Activated naive CD4-positive, alpha-beta T cell (primary cell): ENCODE results near the gene CXCL16.

Experiments used
- DNase-seq, 4 experiments: peaks; one replicate each; lab custom pipeline; 2025; lab: John Stamatoyannopoulos, UW

The CXCL16 gene, protein sequence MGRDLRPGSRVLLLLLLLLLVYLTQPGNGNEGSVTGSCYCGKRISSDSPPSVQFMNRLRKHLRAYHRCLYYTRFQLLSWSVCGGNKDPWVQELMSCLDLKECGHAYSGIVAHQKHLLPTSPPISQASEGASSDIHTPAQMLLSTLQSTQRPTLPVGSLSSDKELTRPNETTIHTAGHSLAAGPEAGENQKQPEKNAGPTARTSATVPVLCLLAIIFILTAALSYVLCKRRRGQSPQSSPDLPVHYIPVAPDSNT

DNA sequence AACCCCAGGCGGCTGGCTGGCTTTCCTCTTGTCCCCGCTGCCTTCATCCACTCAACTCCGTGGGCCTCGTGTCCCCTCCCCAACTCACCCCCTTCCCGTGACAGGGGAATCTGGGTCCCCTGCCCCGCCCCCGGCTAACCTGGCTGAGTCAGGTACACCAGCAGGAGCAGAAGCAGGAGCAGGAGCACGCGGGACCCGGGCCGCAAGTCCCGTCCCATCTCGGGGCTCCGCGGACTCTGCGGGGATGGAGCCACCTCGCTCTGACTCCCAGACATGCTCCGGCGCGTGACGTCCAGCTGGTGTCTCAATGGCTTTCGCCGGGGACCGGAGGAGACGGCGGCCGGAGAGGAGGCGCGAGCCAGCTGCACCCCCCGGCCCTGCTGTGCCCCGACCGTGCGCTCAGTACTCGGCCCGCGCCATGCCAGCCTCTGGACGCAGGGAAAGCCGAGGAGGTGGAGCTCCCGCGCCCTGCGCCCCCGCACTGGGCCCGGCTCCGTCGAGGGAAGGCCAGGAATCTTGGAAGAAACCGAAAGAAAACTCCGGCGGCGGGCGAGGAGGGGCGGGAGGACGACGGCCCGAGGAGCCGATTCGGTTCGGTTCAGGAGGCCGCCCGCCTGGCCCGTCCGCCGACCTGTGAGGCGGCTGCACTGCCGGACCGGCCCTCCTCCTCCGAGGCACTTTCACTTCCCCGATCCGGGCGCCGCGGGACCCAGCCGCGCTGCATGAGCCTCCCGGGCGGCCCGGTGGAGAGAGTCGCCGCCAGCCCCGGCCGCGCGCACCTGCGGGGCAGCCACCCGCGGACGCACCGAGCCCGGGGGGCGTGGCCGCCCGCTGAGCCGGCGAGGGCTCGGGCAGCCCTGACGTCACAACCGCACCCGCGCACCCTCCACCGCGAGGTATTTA is at the start of gene CXCL16, which contains the start of gene ZMYND15:
Gene CXCL16 (minus strand): TSS at position 807 of the 903 bp plus-strand sequence. CDS start 589 bp downstream, at position 218.
Gene ZMYND15 (plus strand): TSS at position 712 of the 903 bp plus-strand sequence. CDS start 716 bp downstream, outside the sequence.
- DNase-seq: peak in 1 of 4 experiments; percentile 45

DNA sequence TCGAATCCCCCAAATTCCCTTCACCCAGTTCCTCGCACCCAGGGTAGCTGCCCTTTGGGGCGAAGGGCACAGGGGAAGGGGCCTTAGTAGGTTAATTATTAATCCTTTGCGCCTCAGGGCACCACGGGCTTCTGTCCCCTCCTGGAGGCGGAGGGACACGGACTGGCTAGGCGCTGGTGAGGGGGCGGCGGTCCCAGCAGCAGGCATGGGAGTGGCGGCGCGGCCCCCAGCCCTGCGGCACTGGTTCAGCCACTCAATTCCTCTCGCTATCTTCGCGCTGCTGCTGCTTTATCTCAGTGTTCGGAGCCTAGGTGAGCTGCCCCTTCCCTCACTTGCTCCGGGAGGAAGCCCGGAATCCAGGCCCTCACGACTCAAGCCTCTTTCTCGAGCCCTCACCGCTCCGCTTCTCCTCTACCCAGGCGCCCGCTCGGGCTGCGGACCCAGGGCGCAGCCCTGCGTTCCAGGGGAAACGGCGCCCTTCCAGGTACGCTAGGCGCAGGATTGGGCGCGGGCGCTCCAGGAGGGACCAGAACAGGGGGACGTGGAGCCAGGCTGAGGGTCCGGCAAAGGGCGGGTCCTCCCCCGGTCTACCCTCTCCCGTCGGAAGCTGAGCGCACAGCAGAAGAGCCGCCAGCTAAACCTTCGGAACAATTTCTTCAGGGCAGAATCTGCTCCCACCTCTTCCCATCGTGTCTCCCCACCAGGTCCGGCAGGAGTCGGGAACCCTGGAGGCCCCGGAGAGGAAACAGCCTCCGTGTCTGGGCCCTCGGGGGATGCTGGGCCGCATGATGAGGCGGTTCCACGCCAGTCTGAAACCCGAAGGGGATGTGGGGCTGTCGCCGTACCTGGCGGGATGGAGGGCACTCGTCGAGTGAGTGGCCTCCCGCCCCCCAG is 49.3 kb upstream of the CXCL16 start, which contains the start of gene GLTPD2:
Gene GLTPD2 (plus strand): TSS at position 158 of the 894 bp plus-strand sequence. CDS start 48 bp downstream, at position 206.
- no peak for DNase-seq

DNA sequence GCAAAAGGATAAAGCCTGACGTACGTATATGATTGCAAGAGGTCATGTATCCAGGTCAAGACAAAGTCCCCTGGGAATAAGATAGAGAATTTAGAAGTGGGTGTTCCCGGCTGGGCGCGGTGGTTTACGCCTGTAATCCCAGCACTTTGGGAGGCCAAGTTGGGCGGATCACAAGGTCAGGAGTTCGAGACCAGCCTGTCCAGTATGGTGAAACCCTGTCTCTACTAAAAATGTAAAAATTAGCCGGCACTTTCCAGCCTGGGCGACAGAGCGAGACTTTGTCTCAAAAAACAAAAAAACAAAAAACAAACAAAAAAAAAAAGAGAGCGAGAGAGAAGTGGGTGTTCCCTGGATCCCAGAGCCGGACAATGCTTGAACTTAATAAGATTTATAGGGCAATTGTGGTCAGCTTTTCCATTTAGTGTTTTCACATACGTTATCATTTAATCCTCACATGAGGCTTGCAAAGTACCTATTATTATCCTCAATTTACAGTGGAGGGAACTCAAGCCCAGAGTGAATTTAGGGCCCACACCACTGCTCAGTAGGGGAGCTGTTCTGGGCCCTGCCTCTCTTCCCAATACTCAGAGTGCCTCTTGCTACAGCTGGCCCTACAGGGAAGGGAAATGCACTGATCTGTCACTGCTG is 48.6 kb upstream of the CXCL16 start:
- no peak for DNase-seq

DNA sequence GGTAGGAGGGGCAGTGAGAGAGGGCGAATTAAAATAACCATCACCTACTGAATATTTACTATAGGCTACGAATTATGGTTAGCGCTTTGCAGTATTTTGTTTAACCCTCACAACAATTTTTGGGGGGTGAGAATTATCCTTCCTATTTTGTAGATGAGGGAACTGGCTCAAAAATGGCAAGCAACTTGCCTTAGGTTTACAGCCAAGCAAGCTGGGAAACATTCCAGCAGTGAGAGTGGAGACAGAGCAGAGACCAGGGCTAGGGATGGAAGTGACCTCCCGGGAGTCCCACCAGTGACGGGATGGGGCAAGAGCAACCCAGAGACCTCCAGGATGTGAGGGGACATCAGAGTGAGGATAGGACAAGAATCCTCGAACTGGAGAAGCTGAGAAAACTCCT is 46.8 kb upstream of the CXCL16 start:
- DNase-seq: no peak

DNA sequence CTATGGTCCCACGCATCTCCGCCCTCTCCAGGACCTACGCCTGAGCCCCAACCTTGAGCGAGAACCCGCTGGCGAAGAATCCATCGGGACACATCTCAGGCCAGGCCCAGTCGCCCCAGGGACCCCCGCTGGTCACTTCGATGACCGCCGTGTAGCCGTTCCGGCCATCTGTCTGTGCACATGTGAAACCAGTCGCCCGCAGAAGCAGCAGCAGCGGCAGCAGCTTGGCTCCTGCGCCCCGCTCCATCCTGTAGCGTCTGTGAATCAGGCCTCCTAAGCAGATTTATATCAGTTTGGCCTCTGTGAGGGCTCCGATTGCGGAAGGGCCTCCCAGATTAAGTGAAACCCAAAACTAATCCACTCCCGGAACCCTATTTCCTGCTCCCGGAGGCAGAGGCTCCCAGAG is 46.4 kb upstream of the CXCL16 start, which contains the start of gene VMO1:
Gene VMO1 (minus strand): TSS at position 259 of the 406 bp plus-strand sequence. CDS start 12 bp downstream, at position 247.
- no peak for DNase-seq

DNA sequence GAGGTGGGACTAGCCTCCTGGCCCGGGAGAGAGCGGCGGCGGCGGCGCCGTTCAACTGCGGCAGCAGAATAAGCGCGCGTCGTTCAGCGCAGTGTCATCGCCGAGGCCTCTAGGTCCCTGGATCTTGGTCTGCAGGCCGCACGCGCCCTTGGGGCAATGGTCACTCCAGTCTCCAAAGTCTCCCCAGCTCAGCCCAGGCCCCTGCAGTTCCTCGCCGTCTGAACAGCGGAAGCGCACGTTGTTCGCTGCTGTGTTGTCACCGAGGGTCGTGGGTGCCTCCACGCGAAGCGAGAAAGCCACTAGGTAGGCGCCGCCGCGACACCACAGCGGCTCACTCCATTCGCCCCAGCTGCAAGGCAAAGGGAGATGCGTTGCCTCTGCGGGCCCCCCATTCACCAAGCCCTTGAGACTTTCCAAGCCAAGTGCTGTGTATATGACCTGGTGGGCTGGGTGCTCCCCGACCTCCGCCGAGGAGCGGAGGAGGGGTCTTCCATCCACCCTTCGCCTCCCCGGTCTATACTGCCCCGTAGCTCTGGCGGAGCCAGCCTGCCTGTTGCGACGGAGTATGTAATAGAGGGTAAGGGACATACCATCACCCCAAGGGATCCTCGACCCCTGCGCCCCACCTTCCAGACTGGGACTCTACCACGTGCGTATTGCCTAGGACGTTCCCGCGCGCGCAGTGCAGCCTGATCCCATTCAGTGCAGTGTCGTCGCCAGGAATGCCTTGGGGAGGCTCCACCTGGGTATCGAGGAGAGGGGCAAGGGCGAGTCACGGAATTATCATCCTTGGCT is 45.8 kb upstream of the CXCL16 start:
- DNase-seq: no peak

DNA sequence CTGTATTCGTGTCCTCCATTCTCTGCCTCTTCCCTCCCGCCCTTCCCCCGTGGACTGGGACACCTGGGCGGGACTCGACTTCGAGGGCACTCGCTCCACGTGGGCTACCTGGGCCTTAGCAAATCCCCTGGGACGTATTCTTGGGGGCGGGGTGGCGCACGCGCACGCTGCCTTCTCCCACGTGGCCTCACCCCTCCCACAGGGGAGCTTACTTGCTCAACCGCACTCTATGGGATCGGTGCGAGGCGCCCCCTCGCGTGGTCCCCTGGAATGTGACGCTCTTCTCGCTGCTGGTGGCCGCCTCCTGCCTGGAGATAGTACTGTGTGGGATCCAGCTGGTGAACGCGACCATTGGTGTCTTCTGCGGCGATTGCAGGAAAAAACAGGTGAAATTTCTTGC is 42.9 kb upstream of the CXCL16 start:
- DNase-seq: no peak

DNA sequence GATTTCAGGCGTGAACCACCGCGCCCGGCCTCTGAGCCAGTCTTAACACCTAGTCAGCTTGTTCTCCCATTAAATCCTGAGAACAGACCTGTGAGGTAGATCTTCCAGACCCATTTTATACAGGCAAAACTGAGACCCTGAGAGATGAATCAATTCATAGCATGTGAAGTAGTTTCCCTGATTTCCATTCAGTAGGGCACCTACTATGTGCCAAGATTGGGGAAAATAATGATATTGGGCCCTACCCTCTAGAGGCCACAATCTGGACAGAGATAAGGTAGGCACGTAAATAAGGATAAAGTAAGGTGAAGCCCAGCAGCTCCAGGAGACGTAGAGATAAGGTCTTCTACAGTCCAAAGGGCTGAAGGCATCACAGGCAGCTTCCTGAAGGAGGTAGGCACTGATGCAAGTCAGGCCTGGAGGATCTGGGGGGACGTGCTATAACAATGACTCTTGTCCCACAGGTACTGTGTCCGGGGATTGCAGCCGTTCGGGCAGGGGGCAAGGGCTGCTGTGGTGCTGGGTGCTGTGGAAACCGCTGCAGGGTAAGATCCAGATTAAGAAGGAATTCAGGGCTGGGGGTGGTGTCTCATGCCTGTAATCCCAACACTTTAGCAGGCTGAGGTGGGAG is 40.7 kb upstream of the CXCL16 start:
- DNase-seq: no peak

DNA sequence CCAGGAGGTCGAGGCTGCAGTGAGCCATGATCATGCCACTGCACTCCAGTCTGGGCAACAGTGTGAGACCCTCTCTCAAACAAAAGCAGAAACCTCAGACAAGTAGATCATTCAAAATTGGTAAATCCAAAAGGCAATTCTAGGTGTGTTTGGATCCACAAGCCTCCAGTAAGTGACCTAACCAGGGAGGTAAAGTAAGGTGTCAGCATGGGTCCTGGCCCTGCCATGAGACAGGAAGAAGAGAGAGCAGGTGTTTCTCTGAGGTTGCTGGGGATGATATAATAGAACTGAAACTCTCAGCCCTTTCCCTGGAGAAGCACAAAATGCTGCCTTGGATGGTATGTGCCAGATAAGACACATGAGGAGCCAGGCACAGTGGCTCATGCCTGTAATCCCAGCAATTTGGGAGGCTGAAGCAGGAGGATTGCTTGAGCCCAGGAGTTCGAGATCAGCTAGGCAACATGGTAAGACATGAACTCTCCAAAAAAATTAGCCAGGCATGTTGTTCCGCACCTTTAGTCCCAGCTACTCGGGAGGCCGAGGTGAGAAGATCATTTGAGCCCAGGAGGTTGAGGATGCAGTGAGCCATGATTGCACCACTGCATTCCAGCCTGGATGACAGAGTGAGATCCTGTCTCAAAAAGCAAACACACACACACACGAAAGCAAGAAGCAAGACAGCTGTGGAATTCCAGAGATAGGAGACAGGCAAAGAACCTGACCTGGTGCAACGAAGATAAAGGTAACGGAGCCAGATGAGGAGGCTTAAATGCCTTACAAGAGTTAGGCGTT is 38.4 kb upstream of the CXCL16 start:
- DNase-seq: no peak

DNA sequence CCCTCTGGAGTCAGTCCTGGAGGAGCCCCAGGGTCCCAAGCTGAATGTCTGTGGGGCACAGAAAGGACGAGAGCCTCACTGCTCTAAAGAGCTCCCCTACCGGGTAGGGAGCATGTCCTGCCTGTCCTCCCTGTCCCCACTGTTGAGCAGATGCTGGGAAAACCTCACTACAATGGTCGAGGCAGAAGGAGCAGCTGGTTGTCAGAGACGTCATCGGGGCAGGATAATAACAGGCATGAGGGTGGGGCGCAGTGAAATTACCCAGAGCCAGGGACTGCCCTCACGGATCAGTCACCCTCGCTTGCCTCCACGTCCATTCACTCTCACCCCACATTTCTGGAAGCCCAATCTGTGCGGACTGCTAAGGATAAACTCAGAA is 32.5 kb upstream of the CXCL16 start:
- no peak for DNase-seq

DNA sequence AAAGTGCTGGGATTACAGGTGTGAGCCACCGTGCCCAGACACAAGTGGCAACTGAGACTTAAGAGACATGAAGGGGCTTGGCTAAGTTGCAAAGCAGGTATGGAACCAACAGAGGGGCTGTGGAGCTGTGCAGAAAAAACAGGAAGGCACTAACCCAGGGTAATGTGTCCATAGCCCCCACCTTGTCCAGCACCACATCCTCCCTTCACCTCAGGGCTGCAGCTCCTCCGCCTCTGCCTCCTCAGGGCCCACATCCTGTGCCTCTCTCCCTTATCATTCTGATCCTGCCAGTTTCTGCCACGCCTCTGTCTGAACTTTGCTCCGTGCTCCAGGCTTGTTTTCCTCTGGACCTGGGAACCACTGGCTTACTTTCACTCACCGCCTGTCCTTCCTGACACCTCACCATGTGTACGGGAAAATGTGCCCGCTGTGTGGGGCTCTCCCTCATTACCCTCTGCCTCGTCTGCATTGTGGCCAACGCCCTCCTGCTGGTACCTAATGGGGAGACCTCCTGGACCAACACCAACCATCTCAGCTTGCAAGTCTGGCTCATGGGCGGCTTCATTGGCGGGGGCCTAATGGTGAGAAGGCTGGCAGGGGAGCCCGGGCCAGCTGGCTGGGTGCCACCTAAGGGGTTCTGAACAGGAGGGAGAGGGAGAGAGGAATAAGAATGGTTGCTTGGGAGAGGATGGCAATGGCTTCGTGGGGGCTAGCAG is 31.9 kb upstream of the CXCL16 start, which contains the start of gene TM4SF5:
Gene TM4SF5 (plus strand): TSS at position 368 of the 716 bp plus-strand sequence. CDS start 37 bp downstream, at position 405.
- no peak for DNase-seq

DNA sequence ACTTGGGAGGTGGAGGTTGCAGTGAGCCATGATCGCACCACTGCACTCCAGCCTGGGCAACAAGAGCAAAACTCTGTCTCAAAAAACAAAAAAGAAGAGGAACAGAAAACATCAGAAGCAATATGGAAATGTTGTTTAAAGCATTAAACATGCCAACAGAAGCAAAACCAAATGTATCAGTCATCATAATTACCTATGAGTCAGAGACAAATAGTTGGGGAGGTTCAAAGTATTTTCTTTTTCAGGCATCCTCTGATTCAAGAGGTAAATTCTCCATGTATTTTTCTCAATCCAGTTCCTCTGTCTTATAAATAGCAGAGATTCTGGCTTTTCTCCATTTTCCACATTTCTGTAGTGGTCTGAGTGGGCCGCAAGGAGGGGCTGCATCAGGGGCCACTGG is 29.9 kb upstream of the CXCL16 start:
- no peak for DNase-seq

DNA sequence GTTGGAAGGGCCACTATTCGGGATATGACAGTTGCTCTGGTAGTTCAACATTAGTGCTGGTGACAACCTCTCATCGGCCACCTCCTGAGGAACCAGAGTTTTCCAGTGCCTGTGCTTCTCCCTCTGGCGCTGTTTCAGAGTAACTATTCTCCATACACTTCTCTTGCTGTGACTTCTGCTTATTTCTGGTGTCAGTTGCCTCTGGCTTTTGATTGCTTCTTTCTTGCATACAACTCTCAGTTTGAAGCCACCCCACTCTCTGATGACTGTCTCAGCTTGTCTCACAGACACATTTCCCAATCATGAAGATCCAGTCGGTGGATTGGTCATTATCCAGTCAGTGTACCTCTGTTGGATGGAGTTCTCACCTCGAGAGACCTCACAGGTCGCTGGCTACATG is 28.6 kb upstream of the CXCL16 start:
- DNase-seq: no peak

DNA sequence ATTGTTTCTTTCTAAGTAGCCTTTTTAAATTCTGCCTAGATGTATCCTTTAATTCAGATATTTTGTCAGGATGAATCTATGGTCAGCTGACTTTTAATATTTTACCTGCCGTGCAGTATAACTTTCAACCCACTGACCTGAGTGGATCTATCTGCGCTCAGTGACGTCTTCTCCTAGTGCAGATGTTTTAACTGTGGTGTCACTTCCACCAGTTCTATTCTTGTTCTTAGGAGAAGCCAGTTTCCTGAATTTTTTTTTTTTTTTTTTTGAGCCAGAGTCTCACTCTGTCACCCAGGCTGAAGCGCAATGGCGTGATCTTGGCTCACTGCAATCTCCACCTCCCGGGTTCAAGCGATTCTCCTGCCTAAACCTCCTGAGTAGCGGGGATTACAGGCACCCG is 27.0 kb upstream of the CXCL16 start:
- DNase-seq: no peak

DNA sequence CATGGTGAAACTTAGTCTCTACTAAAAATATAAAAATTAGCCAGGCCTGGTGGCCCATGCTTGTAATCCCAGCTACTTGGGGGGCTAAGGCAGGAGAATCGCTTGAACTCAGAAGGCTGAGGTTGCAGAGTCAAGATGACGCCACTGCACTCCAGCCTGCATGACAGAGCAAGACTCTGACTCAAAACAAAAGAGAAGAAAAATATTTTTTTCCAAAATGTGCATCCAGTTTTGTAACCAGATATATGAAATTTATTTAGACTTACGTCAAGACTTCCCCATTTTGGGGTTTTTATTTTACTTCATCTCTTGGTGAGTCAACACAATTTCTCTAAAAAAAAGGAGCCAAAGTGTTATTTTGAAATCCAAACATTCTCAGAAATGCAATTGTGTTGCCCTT is 26.5 kb upstream of the CXCL16 start:
- no peak for DNase-seq

DNA sequence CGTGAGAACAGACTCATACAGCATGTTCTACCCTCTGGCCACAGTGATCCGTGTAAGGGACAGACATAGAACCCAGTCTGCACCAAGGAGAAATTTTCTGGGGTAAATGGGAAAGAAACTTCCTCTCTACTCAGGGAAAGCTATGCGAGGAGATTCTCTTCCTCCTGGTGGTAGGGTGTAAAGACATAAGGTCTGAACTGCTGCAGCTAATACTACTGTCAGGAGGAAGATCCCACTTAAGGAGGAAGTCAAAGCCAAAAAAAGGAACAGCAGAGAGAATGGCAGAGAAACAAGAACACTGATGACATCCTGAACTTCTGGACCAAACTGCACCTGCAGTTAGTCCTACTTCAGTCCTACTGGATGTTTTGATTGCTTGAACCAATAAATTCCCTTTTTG is 24.9 kb upstream of the CXCL16 start:
- DNase-seq: no peak

DNA sequence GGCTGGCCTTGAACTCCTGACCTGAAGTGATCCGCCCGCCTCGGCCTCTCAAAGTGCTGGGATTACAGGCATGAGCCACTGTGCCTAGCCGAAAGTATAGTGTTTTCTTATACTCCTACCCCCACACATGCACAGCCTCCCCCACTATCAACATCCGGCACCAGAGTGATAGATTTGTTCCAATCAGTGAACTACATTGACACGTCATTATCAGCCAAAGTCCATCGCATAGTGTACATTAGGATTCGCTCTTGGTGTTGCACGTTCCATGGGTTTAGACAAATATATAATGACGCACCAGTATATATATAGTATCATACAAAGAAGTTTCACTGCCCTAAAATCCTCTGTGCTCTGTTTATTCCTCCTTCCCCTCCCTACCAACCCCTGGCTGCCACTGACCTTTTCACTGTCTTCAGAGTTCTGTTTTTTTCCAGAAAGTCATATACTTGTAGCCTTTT is 20.1 kb upstream of the CXCL16 start:
- DNase-seq: no peak

DNA sequence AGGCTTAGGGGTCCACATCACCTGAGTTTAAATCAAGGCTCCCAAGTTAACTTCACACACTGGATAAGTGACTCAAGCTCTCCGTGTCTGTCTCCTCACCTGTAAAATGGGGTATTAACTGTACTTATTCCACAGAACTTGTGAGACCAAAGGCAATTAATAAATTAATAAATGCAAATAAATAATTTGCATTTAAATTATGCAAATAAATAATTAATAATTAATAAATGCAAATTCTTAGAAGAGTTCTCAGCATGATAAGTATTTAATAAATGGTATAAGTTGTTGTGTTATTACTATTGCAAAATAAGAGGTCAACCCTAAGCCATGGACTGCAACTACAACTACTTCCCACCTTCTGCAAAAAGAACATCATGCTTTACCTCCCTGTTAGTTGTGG is 13.7 kb upstream of the CXCL16 start:
- DNase-seq: no peak
